NCI-H446 (cell line): ENCODE results near the gene ACVR1C.
A peak's percentile ranks its signal among the peaks of the same experiment; 100 is the strongest.

Source experiments
- DNase-seq, 2 experiments: peaks; one replicate each; lab custom pipeline; 2025; lab: John Stamatoyannopoulos, UW

ACVR1C gene

GRCh38 chr2:157628477-157629415 is at the start of gene ACVR1C:
ACVR1C (minus strand) TSS chr2:157628864; CDS start chr2:157628644, 220 bp downstream.
- peak; percentile 8 to 49 for DNase-seq

- DNase-seq, result no peak
Measured at GRCh38 chr2:157677941-157678340, 49.3 kb upstream of the ACVR1C start.

- DNase-seq, result no peak
Measured at GRCh38 chr2:157672129-157672528, 43.5 kb upstream of the ACVR1C start.

- DNase-seq, result no peak
Measured at GRCh38 chr2:157662401-157662800, 33.7 kb upstream of the ACVR1C start.

GRCh38 chr2:157661776-157662175 is 33.1 kb upstream of the ACVR1C start:
- no peak for DNase-seq

- DNase-seq, result no peak
Measured at GRCh38 chr2:157657858-157658257, 29.2 kb upstream of the ACVR1C start.

GRCh38 chr2:157657101-157657500 is 28.4 kb upstream of the ACVR1C start:
- DNase-seq, result no peak

- no peak for DNase-seq
Measured at GRCh38 chr2:157644776-157645175, 16.1 kb upstream of the ACVR1C start.

- DNase-seq, result no peak
Measured at GRCh38 chr2:157631861-157632260, 3.2 kb upstream of the ACVR1C start.

GRCh38 chr2:157627594-157628476 is 829 bp downstream of the ACVR1C start:
- no peak for DNase-seq

GRCh38 chr2:157625296-157625695 is 3.4 kb downstream of the ACVR1C start:
- DNase-seq, result no peak

GRCh38 chr2:157620956-157621355 is 7.7 kb downstream of the ACVR1C start:
- DNase-seq, result no peak

GRCh38 chr2:157611726-157612125 is 16.9 kb downstream of the ACVR1C start:
- no peak for DNase-seq

GRCh38 chr2:157611110-157611509 is 17.6 kb downstream of the ACVR1C start:
- DNase-seq, result no peak

- DNase-seq, result no peak
Measured at GRCh38 chr2:157606534-157606933, 22.1 kb downstream of the ACVR1C start.

GRCh38 chr2:157603198-157603597 is 25.5 kb downstream of the ACVR1C start:
- no peak for DNase-seq

- DNase-seq, result no peak
Measured at GRCh38 chr2:157601807-157602206, 26.9 kb downstream of the ACVR1C start.

GRCh38 chr2:157596992-157597681 is 31.5 kb downstream of the ACVR1C start:
- no peak for DNase-seq

GRCh38 chr2:157593411-157593810 is 35.3 kb downstream of the ACVR1C start:
- DNase-seq, result no peak

- DNase-seq, result peak; percentile 4 to 58
Measured at GRCh38 chr2:157592948-157593347, 35.7 kb downstream of the ACVR1C start.

GRCh38 chr2:157592374-157592773 is 36.3 kb downstream of the ACVR1C start:
- no peak for DNase-seq

GRCh38 chr2:157587576-157587975 is 41.1 kb downstream of the ACVR1C start:
- DNase-seq, result no peak
